ENCODE measurements around the gene TCTN1.

DNA sequence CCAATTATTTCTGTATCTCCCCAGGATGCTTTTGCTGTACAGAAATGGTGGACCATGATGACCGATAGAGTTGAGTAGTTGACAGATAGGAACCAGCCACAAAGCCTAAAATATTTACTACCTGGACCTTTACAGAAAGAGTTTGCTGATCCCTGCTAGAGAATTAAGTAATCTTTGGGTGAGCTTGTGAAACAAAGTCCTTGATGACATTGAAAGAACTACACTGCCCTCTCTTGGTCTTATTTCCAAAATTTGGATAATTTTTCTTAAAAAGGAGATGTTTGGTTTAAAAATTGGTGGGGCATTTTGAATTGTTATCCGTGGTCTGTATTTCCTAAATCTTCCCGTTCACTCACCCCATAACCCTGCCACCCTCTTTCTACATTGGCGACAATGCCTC lies 13.7 kb upstream of the TCTN1 start:
- TF ChIP-seq POLR2A (IDR thresholded peaks at IDR 0.05; ENCODE audit: low read depth, low read length) = no peak
- TF ChIP-seq POLR2AphosphoS5 (IDR thresholded peaks at IDR 0.05; ENCODE audit: low read depth, low read length) = no peak
